NCI-H526 treated with DMSO at 0.1 percent for 48 hours (cell line): ENCODE results near the gene GPR162.
"Not testable (repeated sequence)": the region's sequence is repeated elsewhere in the genome, so short reads cannot be mapped to it uniquely, and the experiment has no call there.

Experiments
- DNase-seq: peaks from one replicate; lab custom pipeline; 2025; lab: John Stamatoyannopoulos, UW

Gene GPR162

DNA sequence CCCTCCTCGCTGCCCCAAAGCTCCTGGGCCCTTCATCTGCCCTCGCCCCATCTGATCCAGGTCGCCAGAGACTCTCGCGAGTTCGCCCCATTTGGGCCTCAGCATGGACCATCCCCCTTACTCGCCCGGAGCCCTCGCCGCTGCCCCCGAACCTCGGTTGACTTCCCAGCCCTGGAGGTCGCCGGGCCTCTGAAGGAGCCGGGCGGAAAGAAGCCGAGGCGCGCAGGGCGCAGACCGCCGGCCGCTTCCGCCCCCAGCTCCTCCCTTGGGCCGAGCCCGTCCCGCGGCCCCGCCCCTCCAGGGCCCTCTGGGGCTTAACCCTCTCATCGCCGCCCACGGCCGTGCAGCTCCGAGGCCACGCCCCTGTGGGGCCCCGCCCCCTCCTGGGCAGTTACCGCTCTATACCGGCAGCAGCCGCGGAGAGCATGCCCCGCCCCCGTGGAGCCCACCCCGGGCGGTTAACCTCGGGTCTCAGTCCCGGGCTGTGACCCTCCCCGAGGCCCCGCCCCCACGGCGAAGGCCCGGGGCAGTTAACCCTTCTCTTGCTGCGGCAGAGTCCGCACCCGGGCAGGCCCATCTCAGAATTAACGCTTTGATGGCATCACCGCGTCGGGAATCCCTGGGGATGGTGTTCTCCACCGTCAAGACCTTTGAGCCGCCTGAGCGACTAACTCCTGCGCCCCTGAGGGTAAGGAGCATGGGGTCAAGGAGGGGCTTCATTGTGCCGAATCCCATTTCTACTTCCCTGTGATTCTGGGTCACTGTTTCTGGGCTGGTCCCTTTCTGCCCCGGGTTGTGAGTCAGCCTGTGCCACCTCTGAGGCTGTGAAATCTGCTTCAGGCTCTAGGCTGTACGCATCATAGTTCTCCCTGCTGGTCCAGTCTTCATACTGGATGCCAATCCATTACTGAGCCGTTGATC, 51.7 kb downstream of the GPR162 start, which contains the start of gene SPSB2:
SPSB2 (minus strand) TSS at position 210 of the 921 bp plus-strand sequence. CDS start 402 bp downstream, outside the sequence.
- peak; percentile 93 for DNase-seq

DNA sequence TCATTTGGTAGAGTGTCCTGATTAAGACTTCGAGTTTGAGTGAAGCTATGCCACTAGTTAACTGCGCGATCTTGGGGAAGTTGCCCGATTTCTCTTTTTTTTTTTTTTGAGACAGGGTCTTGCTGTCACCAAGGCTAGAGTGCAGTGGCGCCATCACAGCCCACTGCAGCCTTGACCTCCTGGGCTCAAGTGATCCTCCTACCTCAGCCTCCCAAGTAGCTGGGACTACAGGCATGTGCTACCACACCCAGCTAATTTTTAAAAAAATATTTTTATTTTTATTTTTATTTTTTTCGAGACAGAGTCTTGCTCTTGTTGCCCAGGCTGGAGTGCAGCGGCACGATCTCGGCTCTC, 52.4 kb downstream of the GPR162 start:
- not testable (repeated sequence) for DNase-seq
